Measurements from ENCODE around the gene C6orf132.

- TF ChIP-seq CTCF (IDR thresholded peaks at IDR 0.05; ENCODE audit: low read depth, low read length, poor library complexity, severe bottlenecking) (no peak), EZH2phosphoT487 (IDR thresholded peaks at IDR 0.05; ENCODE audit: borderline replicate concordance, low read length) (no peak)
These were observed 6.7 kb downstream of the C6orf132 start for GRCh38 chr6:42135722-42136121.

Data from DOHH2 (cell line).